NCI-H2081 (cell line): Measurements from ENCODE around the gene TKTL2.
"Not testable (repeated sequence)": the region's sequence is repeated elsewhere in the genome, so short reads cannot be mapped to it uniquely, and the experiment has no call there.

ENCODE experiments used
- DNase-seq, 2 experiments: peaks; one replicate each; lab custom pipeline; 2025; lab: John Stamatoyannopoulos, UW

Gene TKTL2

DNA sequence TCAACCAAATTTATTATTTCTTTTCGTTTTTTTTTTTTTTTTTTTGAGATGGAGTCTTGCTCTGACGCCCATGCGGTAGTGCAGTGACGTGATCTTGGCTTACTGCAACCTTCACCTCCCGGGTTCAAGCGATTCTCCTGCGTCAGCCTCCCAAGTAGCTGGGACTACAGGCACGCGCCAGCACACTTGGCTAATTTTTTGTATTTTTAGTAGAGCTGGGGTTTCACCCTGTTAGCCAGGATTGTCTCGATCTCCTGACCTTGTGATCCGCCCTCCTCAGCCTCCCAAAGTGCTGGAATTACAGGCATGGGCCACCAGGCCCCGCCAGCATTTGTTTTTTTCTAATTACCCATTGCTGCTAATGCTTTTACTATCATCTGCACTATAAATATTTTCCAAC lies 26.5 kb downstream of the TKTL2 start:
- not testable (repeated sequence) for DNase-seq

- DNase-seq: peak; percentile 9 to 81
These were observed 33.5 kb downstream of the TKTL2 start for GRCh38 chr4:163440040-163440439.
